ENCODE measurements around the gene L2HGDH. TPM values are rescaled to one million over a fixed set of nuclear protein-coding genes. Genes with fewer than 3 reads are reported as not detected.

L2HGDH gene
- total RNA-seq, 3 donors from 2014 or later = 9.5 to 13.3 (median 12.7) TPM

DNA sequence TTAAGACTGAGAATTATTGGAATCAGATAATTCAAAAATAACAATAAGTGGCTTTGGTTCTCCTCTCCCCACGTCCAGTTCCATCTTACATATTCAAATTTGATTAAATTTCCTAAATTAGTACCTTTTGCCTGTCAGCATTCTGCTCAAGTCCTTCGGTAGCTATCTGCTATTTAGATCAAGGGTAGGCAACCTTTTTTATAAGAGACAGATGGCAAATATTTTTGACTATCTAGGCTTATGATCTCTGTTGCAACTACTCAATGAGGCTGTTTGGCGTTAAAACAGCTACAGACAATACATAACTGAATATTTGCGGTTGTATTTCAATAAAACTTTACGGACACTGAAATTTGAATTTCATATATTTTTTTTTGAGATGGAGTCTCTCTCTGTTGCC is 21.7 kb downstream of the L2HGDH start:
- Mint-ChIP-seq H3K4me1 (ENCODE audit: low read depth) (no peaks in the 10 kb centered on the region), H3K9me3 (no peaks in the 10 kb centered on the region), H3K36me3 (ENCODE audit: insufficient read depth) (peaks cover 17% of the 10 kb centered on the region), H3K27me3 (ENCODE audit: low read depth) (no peaks in the 10 kb centered on the region), H3K4me3 (no peak overlapping the region)
- ATAC-seq (no peak), DNase-seq (no peak)

DNA sequence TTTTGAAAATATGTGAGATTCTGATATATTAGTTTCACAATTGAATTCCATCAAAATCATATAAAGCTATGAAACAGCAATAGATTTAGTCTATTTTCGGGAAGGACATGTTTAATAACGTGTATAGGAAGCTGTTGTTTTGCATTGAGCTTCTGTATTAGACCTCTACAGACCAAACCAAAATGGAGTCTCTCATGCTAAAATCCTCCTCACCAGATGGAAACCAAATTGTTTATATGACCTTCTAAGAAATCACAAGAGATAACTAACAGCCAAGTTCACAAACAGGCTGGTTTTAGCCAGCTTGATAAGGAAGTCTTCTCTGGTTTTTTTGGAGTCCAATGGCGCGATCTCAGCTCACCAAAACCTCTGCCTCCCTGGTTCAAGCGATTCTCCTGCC is 23.9 kb downstream of the L2HGDH start:
- no peak for ATAC-seq
- Mint-ChIP-seq H3K9me3 (no peaks in the 10 kb centered on the region), H3K4me1 (ENCODE audit: low read depth) (no peaks in the 10 kb centered on the region), H3K4me3 (no peak overlapping the region), H3K27me3 (ENCODE audit: low read depth) (no peaks in the 10 kb centered on the region), H3K36me3 (ENCODE audit: insufficient read depth) (peaks cover 10% of the 10 kb centered on the region)
- DNase-seq = no peak

DNA sequence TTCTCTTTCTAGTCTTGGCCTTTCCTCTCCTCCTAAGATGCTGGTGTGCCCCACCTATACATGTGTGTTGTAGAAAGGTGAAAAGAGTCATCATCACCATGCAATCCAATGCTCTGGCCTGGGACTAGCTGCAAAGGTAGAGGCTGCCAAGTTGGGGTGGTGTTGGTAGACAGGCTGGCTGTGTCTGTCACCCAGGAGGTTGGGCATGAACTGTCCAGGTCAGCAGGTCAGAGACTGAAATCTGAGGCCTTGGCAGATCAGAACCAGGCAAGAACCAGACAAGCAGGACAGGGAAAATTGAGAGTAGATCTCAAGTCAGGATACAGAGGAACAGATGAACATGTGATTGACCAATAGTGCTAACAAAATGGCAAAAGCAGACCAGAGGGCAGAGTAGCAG is 26.2 kb downstream of the L2HGDH start:
- H3K4me3 Mint-ChIP-seq = no peak overlapping the region
- no peak for DNase-seq
- ATAC-seq = no peak
- H3K27me3 Mint-ChIP-seq (ENCODE audit: low read depth) = no peaks in the 10 kb centered on the region
- no peaks in the 10 kb centered on the region for H3K9me3 Mint-ChIP-seq
- H3K36me3 Mint-ChIP-seq (ENCODE audit: insufficient read depth) = peaks cover 12% of the 10 kb centered on the region
- no peaks in the 10 kb centered on the region for H3K4me1 Mint-ChIP-seq (ENCODE audit: low read depth)

DNA sequence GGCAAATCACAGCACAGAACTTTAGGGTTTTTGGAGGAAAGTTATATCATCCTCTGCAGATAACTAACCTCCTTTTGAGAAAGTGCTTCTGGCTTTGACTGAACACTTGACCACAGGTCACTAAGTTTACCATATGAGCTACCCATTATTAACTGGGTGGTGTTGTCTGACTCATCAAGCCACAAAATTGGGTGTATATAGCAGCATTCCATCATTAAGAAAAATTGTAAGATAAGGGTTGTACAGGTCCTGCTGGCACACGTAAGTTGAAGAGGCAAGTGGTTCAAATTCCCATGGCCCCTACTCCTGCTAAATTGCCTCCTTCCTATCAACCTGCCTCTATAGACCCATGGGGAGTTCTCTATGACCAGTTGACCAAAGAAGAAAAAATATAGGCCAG is 39.5 kb downstream of the L2HGDH start:
- H3K4me3 Mint-ChIP-seq = no peak overlapping the region
- no peak for ATAC-seq
- no peak for DNase-seq
- no peaks in the 10 kb centered on the region for H3K36me3 Mint-ChIP-seq (ENCODE audit: insufficient read depth)
- no peaks in the 10 kb centered on the region for H3K27me3 Mint-ChIP-seq (ENCODE audit: low read depth)
- H3K9me3 Mint-ChIP-seq = no peaks in the 10 kb centered on the region
- H3K4me1 Mint-ChIP-seq (ENCODE audit: low read depth) = no peaks in the 10 kb centered on the region

DNA sequence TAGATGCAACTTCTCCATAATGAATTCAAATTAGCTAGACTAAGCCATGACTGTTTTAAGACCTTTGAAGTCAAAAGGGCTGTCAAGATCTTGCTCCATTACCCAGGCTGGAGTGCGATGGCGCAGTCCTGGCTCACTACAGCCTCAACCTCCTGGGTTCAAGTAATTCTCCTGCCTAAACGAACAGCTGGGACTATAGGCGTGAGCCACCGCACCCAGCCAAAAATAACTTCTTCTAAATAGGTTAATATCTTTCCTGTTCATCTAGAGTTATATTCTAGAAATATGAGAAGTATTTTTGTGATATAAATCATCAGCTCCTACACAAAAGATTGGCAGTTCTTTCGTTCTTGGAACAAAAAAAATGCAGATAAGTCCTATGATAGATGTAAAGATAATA is 41.1 kb downstream of the L2HGDH start:
- no peak for ATAC-seq
- DNase-seq = no peak
- Mint-ChIP-seq H3K4me3 (no peak overlapping the region), H3K36me3 (ENCODE audit: insufficient read depth) (no peaks in the 10 kb centered on the region), H3K27me3 (ENCODE audit: low read depth) (no peaks in the 10 kb centered on the region), H3K9me3 (no peaks in the 10 kb centered on the region), H3K4me1 (ENCODE audit: low read depth) (no peaks in the 10 kb centered on the region)

DNA sequence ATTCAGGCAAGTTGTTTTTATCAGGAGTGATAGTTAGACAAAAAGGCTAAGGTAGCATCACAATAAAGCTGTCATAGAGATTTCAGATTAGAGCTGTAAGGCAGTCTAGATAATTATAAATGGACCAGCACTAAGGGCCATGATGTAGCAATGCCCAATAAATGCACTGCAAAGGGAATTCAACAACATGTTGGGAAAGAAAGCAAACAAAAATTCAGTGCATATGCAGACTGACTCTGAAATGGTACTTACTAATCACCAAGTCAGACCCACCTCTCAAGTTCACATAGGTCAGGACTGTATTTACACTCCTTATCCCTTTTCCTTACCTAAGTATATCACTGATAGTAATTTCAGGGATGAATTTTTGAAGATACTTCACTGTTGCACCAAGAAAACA is 47.0 kb downstream of the L2HGDH start:
- ATAC-seq = no peak
- H3K4me1 Mint-ChIP-seq (ENCODE audit: low read depth) = peaks cover 2% of the 10 kb centered on the region
- no peak for DNase-seq
- no peaks in the 10 kb centered on the region for H3K27me3 Mint-ChIP-seq (ENCODE audit: low read depth)
- no peak overlapping the region for H3K4me3 Mint-ChIP-seq
- no peaks in the 10 kb centered on the region for H3K9me3 Mint-ChIP-seq
- peaks cover 6% of the 10 kb centered on the region for H3K36me3 Mint-ChIP-seq (ENCODE audit: insufficient read depth)

DNA sequence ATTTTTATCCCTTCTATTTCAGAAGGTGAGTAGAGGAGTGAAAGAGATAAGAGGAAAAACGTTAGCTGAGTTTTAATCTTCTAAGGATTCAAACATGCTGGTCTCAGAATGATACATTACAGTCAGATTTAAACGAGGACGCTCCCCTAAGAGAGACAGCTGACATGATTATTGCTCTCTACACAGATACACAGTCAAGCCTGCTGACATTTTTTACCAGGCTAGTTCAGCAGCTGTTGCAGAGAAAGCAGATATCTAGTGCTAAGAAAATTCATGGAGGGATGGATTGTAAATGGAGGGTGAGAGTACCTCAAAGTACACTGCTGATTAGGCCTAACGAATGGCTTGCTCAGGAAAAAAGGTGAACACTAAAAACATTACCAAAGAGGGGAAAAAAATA is 48.7 kb downstream of the L2HGDH start:
- no peak for DNase-seq
- Mint-ChIP-seq H3K36me3 (ENCODE audit: insufficient read depth) (peaks cover 6% of the 10 kb centered on the region), H3K4me3 (no peak overlapping the region), H3K9me3 (no peaks in the 10 kb centered on the region), H3K27me3 (ENCODE audit: low read depth) (no peaks in the 10 kb centered on the region), H3K4me1 (ENCODE audit: low read depth) (peaks cover 2% of the 10 kb centered on the region)
- no peak for ATAC-seq

DNA sequence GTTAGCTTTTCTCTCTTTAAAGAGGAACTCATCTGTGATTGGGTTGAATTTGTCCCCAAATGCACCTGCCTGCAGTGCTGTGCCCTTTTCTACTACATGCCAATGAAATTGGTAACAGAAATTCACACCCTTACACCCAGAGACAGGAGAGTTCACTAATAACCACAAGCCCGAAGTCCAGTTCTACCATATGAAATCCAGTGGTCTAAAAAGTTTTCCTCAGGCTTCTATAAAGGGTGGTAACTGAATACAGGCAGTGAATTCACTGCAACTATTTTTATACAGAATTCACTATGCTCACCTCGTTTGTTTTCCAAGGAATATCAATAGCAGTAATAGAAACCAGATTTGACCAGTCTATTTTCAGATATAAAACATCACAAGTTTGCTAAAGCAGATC is 49.2 kb downstream of the L2HGDH start:
- ATAC-seq (no peak), DNase-seq (no peak)
- Mint-ChIP-seq H3K27me3 (ENCODE audit: low read depth) (no peaks in the 10 kb centered on the region), H3K4me1 (ENCODE audit: low read depth) (peaks cover 2% of the 10 kb centered on the region), H3K4me3 (no peak overlapping the region), H3K9me3 (no peaks in the 10 kb centered on the region), H3K36me3 (ENCODE audit: insufficient read depth) (peaks cover 6% of the 10 kb centered on the region)

DNA sequence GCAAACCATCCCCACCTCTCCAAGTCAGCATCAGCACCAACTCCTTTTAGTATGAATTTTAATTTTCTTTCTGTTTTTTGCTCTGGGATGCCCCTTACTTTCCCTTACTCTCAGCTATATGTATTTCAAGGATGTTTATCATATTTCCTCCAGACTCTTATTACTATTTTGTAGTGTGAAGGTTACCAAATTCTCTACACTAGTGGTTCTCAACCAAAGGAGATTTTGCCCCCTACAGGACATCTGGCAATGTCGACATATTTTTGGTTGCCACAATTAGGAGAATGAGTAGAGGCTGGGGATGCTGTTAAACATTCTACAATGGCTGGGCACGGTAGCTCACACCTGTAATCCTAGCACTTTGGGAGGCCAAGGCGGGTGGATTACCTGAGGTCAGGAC is 51.5 kb downstream of the L2HGDH start:
- no peak overlapping the region for H3K4me3 Mint-ChIP-seq
- ATAC-seq (peak; percentile 32 to 51), DNase-seq (no peak)

DNA sequence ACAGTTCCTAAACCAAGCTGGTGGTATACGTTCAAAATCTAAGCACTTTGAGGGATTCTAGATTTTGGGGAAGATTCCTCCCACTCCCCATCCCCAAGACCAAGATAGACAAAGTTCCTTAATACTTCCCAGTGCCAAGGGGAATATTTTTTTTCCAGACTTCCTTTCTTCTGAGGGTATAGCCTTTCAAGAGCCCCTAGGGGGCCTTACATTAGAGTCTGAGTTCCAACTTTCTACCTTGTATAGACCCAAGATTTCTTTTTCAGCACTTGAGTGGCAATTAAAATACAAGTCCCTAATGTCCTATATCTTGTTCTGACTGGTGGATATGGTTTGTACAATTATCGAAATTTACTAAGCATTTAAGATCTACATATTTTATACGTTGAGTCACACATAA is 52.0 kb downstream of the L2HGDH start:
- Mint-ChIP-seq H3K36me3 (ENCODE audit: insufficient read depth) (peaks cover 6% of the 10 kb centered on the region), H3K9me3 (no peaks in the 10 kb centered on the region), H3K27me3 (ENCODE audit: low read depth) (no peaks in the 10 kb centered on the region), H3K4me3 (no peak overlapping the region), H3K4me1 (ENCODE audit: low read depth) (peaks cover 4% of the 10 kb centered on the region)
- DNase-seq = no peak
- no peak for ATAC-seq

More for the DNA sequence above, 51.5 kb downstream of the L2HGDH start:
- H3K36me3 Mint-ChIP-seq (ENCODE audit: insufficient read depth) = peaks cover 6% of the 10 kb centered on the region
- H3K27me3 Mint-ChIP-seq (ENCODE audit: low read depth) = no peaks in the 10 kb centered on the region
- peaks cover 4% of the 10 kb centered on the region for H3K4me1 Mint-ChIP-seq (ENCODE audit: low read depth)
- H3K9me3 Mint-ChIP-seq = no peaks in the 10 kb centered on the region

DNA sequence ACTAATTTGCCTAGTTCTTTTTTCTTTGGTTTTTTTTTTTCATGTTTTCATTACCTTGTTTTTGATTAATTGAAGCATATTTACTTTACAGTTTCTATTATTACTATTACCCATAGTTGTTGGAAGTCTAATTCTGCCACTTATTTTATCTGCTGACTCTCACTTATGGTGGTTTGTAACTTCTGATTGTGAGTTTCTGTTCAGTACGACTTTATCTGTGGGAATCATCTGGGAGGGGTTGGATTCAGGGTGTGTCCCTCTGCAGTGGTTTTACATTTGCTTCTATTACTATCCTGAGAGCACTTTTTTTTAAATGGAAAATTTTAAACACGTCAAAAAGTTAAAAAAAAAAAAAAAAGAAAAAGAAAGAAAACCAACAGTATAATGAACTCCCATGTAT is 54.3 kb downstream of the L2HGDH start:
- peaks cover 2% of the 10 kb centered on the region for H3K9me3 Mint-ChIP-seq
- DNase-seq (no peak), ATAC-seq (no peak)
- H3K4me3 Mint-ChIP-seq = no peak overlapping the region
- peaks cover 4% of the 10 kb centered on the region for H3K4me1 Mint-ChIP-seq (ENCODE audit: low read depth)
- H3K27me3 Mint-ChIP-seq (ENCODE audit: low read depth) = no peaks in the 10 kb centered on the region
- peaks cover 14% of the 10 kb centered on the region for H3K36me3 Mint-ChIP-seq (ENCODE audit: insufficient read depth)

DNA sequence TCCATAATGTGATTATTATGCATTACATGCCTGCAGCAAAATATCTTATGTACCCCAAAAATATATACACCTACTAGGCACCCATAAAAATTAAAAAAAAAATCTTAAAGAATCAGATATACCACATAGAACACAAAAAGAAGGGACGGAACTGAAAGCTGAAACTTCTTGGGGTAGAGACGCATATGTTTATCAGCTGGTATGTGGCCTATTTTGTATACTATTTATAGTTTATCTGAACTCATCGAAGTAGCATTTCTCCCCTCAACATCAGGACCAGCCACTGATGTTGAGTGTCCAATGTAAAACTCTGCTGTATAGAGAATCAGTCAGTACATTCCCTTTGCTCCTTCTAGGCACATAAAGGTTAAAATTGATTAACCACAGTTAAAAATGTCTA is 57.8 kb downstream of the L2HGDH start:
- DNase-seq = no peak
- no peak overlapping the region for H3K4me3 Mint-ChIP-seq
- peaks cover 3% of the 10 kb centered on the region for H3K9me3 Mint-ChIP-seq
- ATAC-seq = no peak
- H3K4me1 Mint-ChIP-seq (ENCODE audit: low read depth) = peaks cover 3% of the 10 kb centered on the region
- H3K36me3 Mint-ChIP-seq (ENCODE audit: insufficient read depth) = peaks cover 18% of the 10 kb centered on the region
- no peaks in the 10 kb centered on the region for H3K27me3 Mint-ChIP-seq (ENCODE audit: low read depth)

DNA sequence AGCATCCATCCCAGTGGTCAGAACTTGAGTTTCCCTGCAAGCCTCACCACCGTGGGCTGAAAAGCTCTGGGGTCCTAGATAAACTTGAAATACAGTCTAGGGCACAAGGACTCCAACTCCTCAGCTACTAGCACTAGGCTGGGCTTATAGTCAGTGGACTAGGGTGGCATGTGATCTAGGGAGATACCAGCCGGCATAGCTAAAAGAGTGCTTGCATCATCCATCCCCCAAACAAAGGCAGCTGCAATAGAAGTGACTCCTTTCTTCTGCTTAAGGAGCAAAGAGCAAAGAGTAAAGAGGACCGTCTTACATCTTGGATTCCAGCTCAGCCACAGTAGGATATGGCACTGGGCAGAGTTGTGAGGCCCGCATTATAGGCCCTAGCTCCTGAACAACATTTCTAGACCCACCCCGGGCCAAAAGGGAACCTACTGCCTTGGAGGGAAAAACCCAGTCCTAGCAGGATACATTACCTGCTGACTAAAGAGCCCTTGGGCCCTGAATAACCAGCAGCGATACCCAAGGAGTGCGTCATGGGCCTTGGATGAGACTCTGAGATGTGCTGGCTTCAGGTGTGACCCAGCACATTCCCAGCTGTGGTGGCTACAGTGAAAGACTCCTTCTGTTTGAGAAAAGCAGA is 62.8 kb downstream of the L2HGDH start:
- no peak overlapping the region for H3K4me3 Mint-ChIP-seq
- peaks cover 3% of the 10 kb centered on the region for H3K9me3 Mint-ChIP-seq
- H3K27me3 Mint-ChIP-seq (ENCODE audit: low read depth) = no peaks in the 10 kb centered on the region
- ATAC-seq (no peak), DNase-seq (no peak)
- no peaks in the 10 kb centered on the region for H3K4me1 Mint-ChIP-seq (ENCODE audit: low read depth)
- H3K36me3 Mint-ChIP-seq (ENCODE audit: insufficient read depth) = peaks cover 20% of the 10 kb centered on the region

DNA sequence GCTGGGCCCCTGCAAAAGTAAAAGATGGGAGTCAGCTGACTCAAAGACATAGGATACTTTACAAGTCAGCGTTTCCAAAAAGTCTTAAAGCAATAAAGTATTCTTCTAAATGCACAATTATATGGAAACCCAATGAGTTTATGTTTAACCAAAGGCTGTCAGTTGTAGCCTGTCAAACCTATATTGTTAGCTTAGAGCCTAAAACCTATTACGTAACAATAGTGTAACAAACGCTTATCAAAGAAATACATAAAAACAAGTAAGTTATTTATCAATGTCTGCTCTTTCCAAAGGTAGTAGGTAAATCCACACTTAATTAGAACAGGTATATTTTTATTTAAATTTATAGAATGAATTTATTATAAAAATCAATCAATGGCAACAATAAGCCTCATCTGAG is 64.8 kb downstream of the L2HGDH start:
- no peak for DNase-seq
- no peaks in the 10 kb centered on the region for H3K27me3 Mint-ChIP-seq (ENCODE audit: low read depth)
- H3K9me3 Mint-ChIP-seq = no peaks in the 10 kb centered on the region
- peaks cover 4% of the 10 kb centered on the region for H3K36me3 Mint-ChIP-seq (ENCODE audit: insufficient read depth)
- H3K4me3 Mint-ChIP-seq = no peak overlapping the region
- no peak for ATAC-seq
- no peaks in the 10 kb centered on the region for H3K4me1 Mint-ChIP-seq (ENCODE audit: low read depth)

DNA sequence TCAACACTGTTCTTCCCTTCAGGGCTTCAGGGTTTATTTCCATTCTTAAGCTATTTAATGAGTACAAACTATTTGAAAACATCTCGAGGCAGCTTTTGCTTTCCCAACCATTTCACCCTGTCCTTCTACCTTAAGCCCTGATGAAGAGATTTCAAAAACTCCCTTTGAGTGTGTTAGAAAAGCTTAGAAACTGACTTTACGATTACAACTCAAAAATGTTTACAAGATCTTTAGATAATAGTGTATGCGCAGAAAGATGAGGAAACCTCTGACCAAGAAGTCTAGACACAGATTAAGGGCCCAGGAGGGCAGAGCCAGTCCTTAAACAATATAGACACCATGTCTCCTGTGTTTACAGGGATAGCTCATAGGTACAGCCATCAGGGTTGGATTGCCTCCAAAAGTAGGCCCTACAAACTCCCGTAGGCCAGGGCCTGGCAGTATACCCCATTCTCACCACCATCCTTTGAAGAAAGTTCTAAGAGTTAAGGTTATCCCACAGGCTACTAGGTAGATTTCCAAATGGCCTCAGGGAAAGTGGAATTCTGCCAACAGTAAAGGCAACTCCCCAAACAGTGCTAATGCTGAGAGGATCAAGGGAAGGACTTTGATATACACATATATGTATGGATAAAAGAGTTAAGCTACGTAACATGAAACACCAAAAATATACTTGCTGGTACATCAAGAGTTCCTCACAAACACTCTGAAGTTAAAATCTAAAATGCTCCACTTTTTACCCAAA is 69.3 kb downstream of the L2HGDH start:
- Mint-ChIP-seq H3K36me3 (ENCODE audit: insufficient read depth) (peaks cover 2% of the 10 kb centered on the region), H3K4me3 (no peak overlapping the region), H3K4me1 (ENCODE audit: low read depth) (no peaks in the 10 kb centered on the region), H3K27me3 (ENCODE audit: low read depth) (no peaks in the 10 kb centered on the region), H3K9me3 (no peaks in the 10 kb centered on the region)
- ATAC-seq (no peak), DNase-seq (no peak)
